Measurements from ENCODE around the gene PXK. TPM values are rescaled to one million over a fixed set of nuclear protein-coding genes. Genes with fewer than 3 reads are reported as not detected.

Gene PXK
- total and polyA plus RNA-seq, 10 of the 15 experiments (the other 5 are each of a cell fraction or from before 2014, with no cell fraction given): 8.4 to 38.0 (median 27.6) TPM

GRCh38 chr3:58285334-58285733, 47.4 kb upstream of the PXK start (continued):
- TF ChIP-seq E2F8 (IDR thresholded peaks at IDR 0.05; ENCODE audit: low read depth, partially characterized antibody) (no peak), MLLT1 (IDR thresholded peaks at IDR 0.05) (no peak), STAT3 (IDR thresholded peaks at IDR 0.05; ENCODE audit: low read depth, low read length) (no peak), NFXL1 (IDR thresholded peaks at IDR 0.05; ENCODE audit: borderline replicate concordance) (no peak)

- in situ Hi-C loops (cut with MboI) (no loop called here), intact Hi-C loops (cut with micrococcal nuclease; ENCODE audit: unreplicated experiment) (no loop called here)
- RAD21 ChIA-PET (ENCODE audit: unreplicated experiment): no interaction called here
- Histone ChIP-seq H3K36me3 (ENCODE audit: control insufficient read depth in 2 of 2, insufficient read depth in 2 of 2, low read length in 1 of 2) (peaks cover 2 to 8% of the 10 kb centered on the region in 2 experiments; a peak in 2 of 4 replicates), H3K4me1 (ENCODE audit: control insufficient read depth, insufficient read depth, low read length) (no peaks in the 10 kb centered on the region), H3K4me3 (no peak overlapping the region), H2AFZ (ENCODE audit: control insufficient read depth, low read depth, low read length) (no peak overlapping the region), H3K79me2 (ENCODE audit: control insufficient read depth, insufficient read depth, low read length) (no peaks in the 10 kb centered on the region), H3K27ac (ENCODE audit: control insufficient read depth, insufficient read depth) (no peak overlapping the region), H4K20me1 (ENCODE audit: control insufficient read depth, insufficient read depth) (no peaks in the 10 kb centered on the region), H3K9ac (ENCODE audit: control insufficient read depth, insufficient read depth, low read length) (no peak overlapping the region), H3K4me2 (ENCODE audit: control insufficient read depth, insufficient read depth) (no peak overlapping the region), H3K9me3 (replicated peaks; ENCODE audit: control insufficient read depth, insufficient read depth, low read length) (no peaks in the 10 kb centered on the region), H3K27me3 (replicated peaks in 1 of 2; ENCODE audit: control insufficient read depth in 2 of 2, insufficient read depth in 2 of 2, low read length in 1 of 2) (no peaks in the 10 kb centered on the region)
- BruUV-seq (replicated peaks): no TSS peak
- FAIRE-seq (no peak), ATAC-seq (no peak), DNase-seq (ENCODE audit: low read depth, low spot score) (no peak)
- 73% methylated on average over 6 of the region's 6 CpGs for WGBS (ENCODE audit: insufficient coverage, insufficient replicate concordance, low lambda C conversion rate, missing lambda C conversion rate)
- CTCF ChIA-PET: interaction anchor here (0.9 kb wide), 1 partner anchor 13 kb away, joined by 3 read pairs; no protein-coding TSS in a partner anchor
- POLR2A ChIA-PET: no interaction called here
- SMC1A ChIA-PET (ENCODE audit: uncharacterized antibody, unreplicated experiment): no interaction called here
- no peak for TF ChIP-seq ZBED1 (IDR thresholded peaks at IDR 0.05; ENCODE audit: borderline replicate concordance)
- TF ChIP-seq CHD1 (IDR thresholded peaks at IDR 0.05; ENCODE audit: low read depth, low read length): no peak
- TF ChIP-seq IRF5 (IDR thresholded peaks at IDR 0.05; ENCODE audit: borderline replicate concordance): no peak
- no peak for TF ChIP-seq E4F1 (IDR thresholded peaks at IDR 0.05; ENCODE audit: borderline replicate concordance, partially characterized antibody)
- no peak for TF ChIP-seq KLF5 (IDR thresholded peaks at IDR 0.05; ENCODE audit: partially characterized antibody)
- TF ChIP-seq ZBTB33 (IDR thresholded peaks at IDR 0.05): no peak
- TF ChIP-seq ATF2 (IDR thresholded peaks at IDR 0.05; ENCODE audit: low read length): no peak
These were observed 45.3 kb upstream of the PXK start for GRCh38 chr3:58287354-58287753.
